Measurements from ENCODE around the gene SYCE1.

- TF ChIP-seq CTCF (IDR thresholded peaks at IDR 0.05), result no peak
- TF ChIP-seq EZH2 (IDR thresholded peaks at IDR 0.05; ENCODE audit: borderline replicate concordance, insufficient read depth, low read depth, low read length, poor library complexity, severe bottlenecking), result no peak
Measured at GRCh38 chr10:133515471-133515870, 49.9 kb downstream of the SYCE1 start.

Data from B cell (primary cell).